HepG2 (cell line): ENCODE results near the gene PLA2G4F. TPM values are rescaled to one million over a fixed set of nuclear protein-coding genes. Genes with fewer than 3 reads are reported as not detected.

Source experiments
- ATAC-seq: fragments of 200-7000 bp; cut with Tn5 transposase; 3 replicates; pipeline ENCODE4 v1.9.1; 2020; ENCODE audit warnings: mild to moderate bottlenecking, moderate library complexity
- BruUV-seq: library from RNA; stranded (reverse); fragments of 400-500 nt; replicated peaks from 2 replicates; lab custom pipeline; 2021; lab: Mats Ljungman, UMichigan
- CTCF ChIA-PET: fragments of 300-600 bp; formaldehyde crosslinking; extraction: SDS; loops from one replicate; lab custom pipeline; 2021; ENCODE audit warnings: low total read pairs, inconsistent platforms, low intra/inter-chr PET ratio; lab: Yijun Ruan, JAX
- POLR2A ChIA-PET: fragments of 350-600 bp; sonication (Branson Sonifier 250); formaldehyde crosslinking; loops from one replicate; lab custom pipeline; 2020; ENCODE audit warnings: antibody characterized with exemption, inconsistent platforms; lab: Yijun Ruan, JAX
- DNase-seq: peaks from one replicate; pipeline ENCODE4 v3.0.0-alpha.2; 2015; ENCODE audit warnings: low spot score
- FAIRE-seq: peaks from 3 replicates; lab custom pipeline; 2011; peaks lifted over from hg19 to GRCh38; lab: Jason Lieb, UNC
- H2AFZ ChIP-seq: one replicate; pipeline ENCODE4 v1.6.1; 2011; ENCODE audit warnings: low read length, inconsistent platforms
- H3K27ac ChIP-seq: fragments of 300-600 bp; 3 replicates; pipeline ENCODE4 v1.8.0; 2011; ENCODE audit warnings: mixed run types, mild to moderate bottlenecking, mixed read lengths, low read length, inconsistent platforms; ENCODE audit not compliant: insufficient read depth; ENCODE audit errors: extremely low read length
- H3K27me3 ChIP-seq, 2 experiments: fragments of 200-600 bp in 1 of 2; 2 replicates in 1 of 2; 3 replicates in 1 of 2; pipeline versions ENCODE4 v1.6.0 to v1.8.0; 2011; ENCODE audit warnings: low read length in 2 of 2, mild to moderate bottlenecking in 2 of 2, moderate library complexity in 2 of 2, inconsistent platforms in 1 of 2; ENCODE audit not compliant: insufficient read depth in 2 of 2, control insufficient read depth in 1 of 2
- H3K36me3 ChIP-seq, 2 experiments: fragments of 200-600 bp in 1 of 2; replicated peaks in 1 of 2; 2 replicates in 1 of 2; 3 replicates in 1 of 2; pipeline versions ENCODE4 v1.5.1 to v1.8.0; 2011; ENCODE audit warnings: low read length in 2 of 2, inconsistent platforms in 1 of 2; ENCODE audit not compliant: insufficient read depth in 2 of 2, control insufficient read depth in 1 of 2
- H3K4me1 ChIP-seq: 2 replicates; pipeline ENCODE4 v1.5.1; 2012; ENCODE audit warnings: low read length, inconsistent platforms; ENCODE audit not compliant: insufficient read depth
- H3K4me2 ChIP-seq: 2 replicates; pipeline ENCODE4 v1.6.0; 2011; ENCODE audit warnings: low read depth, low read length, inconsistent platforms
- H3K4me3 ChIP-seq, 3 experiments: fragments of 200-600 bp in 1 of 3; sonication (generic), shearing (Covaris generic) in 1 of 3; replicated peaks in 1 of 3; 2 replicates each; pipeline ENCODE4 v1.5.1; 2011 to 2016; ENCODE audit warnings: low read length in 3 of 3, inconsistent platforms in 2 of 3, low read depth in 2 of 3, mild to moderate bottlenecking in 2 of 3, control low read depth in 1 of 3, mixed read lengths in 1 of 3; ENCODE audit not compliant: insufficient read depth in 1 of 3
- H3K79me2 ChIP-seq: one replicate; pipeline ENCODE4 v1.6.1; 2011; ENCODE audit warnings: low read length, inconsistent platforms; ENCODE audit not compliant: insufficient read depth
- H3K9ac ChIP-seq: 2 replicates; pipeline ENCODE4 v1.6.0; 2011; ENCODE audit warnings: mild to moderate bottlenecking, low read depth, low read length, inconsistent platforms; ENCODE audit not compliant: insufficient read depth
- H3K9me3 ChIP-seq: 2 replicates; pipeline ENCODE4 v1.5.1; 2012; ENCODE audit warnings: mild to moderate bottlenecking, low read length
- H4K20me1 ChIP-seq: 2 replicates; pipeline ENCODE4 v1.6.0; 2011; ENCODE audit warnings: inconsistent platforms, mild to moderate bottlenecking, low read length, moderate library complexity; ENCODE audit not compliant: insufficient read depth
- KMT2A ChIP-seq: sonication (generic); formaldehyde crosslinking; IDR thresholded peaks from 2 replicates; pipeline ENCODE4 v1.4.0; 2020; ENCODE audit warnings: missing genetic modification reagents
- NCOR1 ChIP-seq: fragments of 200-600 bp; sonication (generic); IDR thresholded peaks from 2 replicates; pipeline ENCODE4 v1.7.0; 2017; ENCODE audit warnings: antibody characterized with exemption, low read length, borderline replicate concordance
- ONECUT2 ChIP-seq: sonication (generic); formaldehyde crosslinking; IDR thresholded peaks from 2 replicates; pipeline ENCODE4 v1.4.0; 2020; ENCODE audit warnings: missing genetic modification reagents
- ZFP36L1 ChIP-seq: sonication (generic); formaldehyde crosslinking; IDR thresholded peaks from 2 replicates; pipeline ENCODE4 v1.8.0; 2022; ENCODE audit warnings: mild to moderate bottlenecking, missing genetic modification reagents, moderate library complexity
- ZFX ChIP-seq: sonication (generic); formaldehyde crosslinking; IDR thresholded peaks from 2 replicates; pipeline ENCODE4 v1.4.0; 2020; ENCODE audit warnings: mild to moderate bottlenecking, low read depth, missing genetic modification reagents, moderate library complexity
- ZNF160 ChIP-seq: sonication (generic); formaldehyde crosslinking; IDR thresholded peaks from 2 replicates; pipeline ENCODE4 v1.8.0; 2022; ENCODE audit warnings: mild to moderate bottlenecking, inconsistent platforms, missing genetic modification reagents
- ZNF34 ChIP-seq: sonication (generic); formaldehyde crosslinking; IDR thresholded peaks from 2 replicates; pipeline ENCODE4 v1.4.0; 2020; ENCODE audit warnings: mild to moderate bottlenecking, missing genetic modification reagents, borderline replicate concordance
- ZNF354B ChIP-seq: sonication (generic); formaldehyde crosslinking; IDR thresholded peaks from 2 replicates; pipeline ENCODE4 v1.8.0; 2022; ENCODE audit warnings: mild to moderate bottlenecking, missing genetic modification reagents
- ZNF572 ChIP-seq: sonication (generic); formaldehyde crosslinking; IDR thresholded peaks from 2 replicates; pipeline ENCODE4 v1.5.1; 2020; ENCODE audit warnings: mild to moderate bottlenecking, missing genetic modification reagents
- ZNF614 ChIP-seq: IDR thresholded peaks from 2 replicates; pipeline ENCODE4 v1.6.1; 2018; ENCODE audit warnings: missing biosample characterization, missing genetic modification reagents, inconsistent platforms, borderline replicate concordance
- ZSCAN12 ChIP-seq: sonication (generic); formaldehyde crosslinking; IDR thresholded peaks from 2 replicates; pipeline ENCODE4 v1.9.0; 2021; ENCODE audit warnings: mild to moderate bottlenecking, missing genetic modification reagents
- WGBS: methylation state at CpG from one replicate; pipeline ENCODE4 v1.1.6; 2017; ENCODE audit warnings: low lambda C conversion rate; 5-methylcytosine and 5-hydroxymethylcytosine counted together
- in situ Hi-C: cut with HindIII; loops from 2 replicates; pipeline ENCODE4 v1.10.0; 2017; ENCODE audit warnings: low pct_unique_long_range_greater_than_20kb; ENCODE audit not compliant: extremely low pct_ligation_motif_present
- intact Hi-C: fragments of 100-400 bp; cut with micrococcal nuclease; formaldehyde crosslinking; loops from one replicate; pipeline ENCODE4 v1.10.0; 2022; ENCODE audit not compliant: unreplicated experiment
- polyA plus RNA-seq, 8 experiments: library from polyadenylated mRNA; depleted of rRNA in 3 of 8; stranded (reverse) in 7 of 8; unstranded in 1 of 8; fragments of >200 nt; fragmentation: Illumina TruSeq in 4 of 8; extraction: Trizol in 4 of 8; gene quantifications; 2 replicates each; pipeline versions ENCODE4 v1.2.1 to v1.2.3, GENCODE V29; 2011 to 2016; ENCODE audit warnings: low read depth in 4 of 8, missing spikeins in 1 of 8, mixed read lengths in 1 of 8; ENCODE audit not compliant: insufficient read depth in 1 of 8
- total RNA-seq, 5 experiments: library from RNA; depleted of rRNA; stranded (reverse); fragments of >200 nt; fragmentation: Illumina TruSeq; extraction: Trizol; gene quantifications; 2 replicates each; pipeline ENCODE4 v1.2.3, GENCODE V29; 2016; ENCODE audit warnings: low read depth in 1 of 5
- TF ChIP-seq, protein P1 (sequence below): sonication (generic); formaldehyde crosslinking; IDR thresholded peaks from 2 replicates; pipeline ENCODE4 v1.5.0; 2020; ENCODE audit warnings: missing genetic modification reagents, mild to moderate bottlenecking, borderline replicate concordance
- TF ChIP-seq, protein P2 (sequence below): sonication (generic); formaldehyde crosslinking; IDR thresholded peaks from 2 replicates; pipeline ENCODE4 v1.4.0; 2020; ENCODE audit warnings: mild to moderate bottlenecking, missing genetic modification reagents
- TF ChIP-seq, protein P3 (sequence below): sonication (generic); formaldehyde crosslinking; IDR thresholded peaks from 2 replicates; pipeline ENCODE4 v1.4.0; 2020; ENCODE audit warnings: mild to moderate bottlenecking, low read depth, missing genetic modification reagents

Gene PLA2G4F
- total and polyA plus RNA-seq, 2 of the 13 experiments (the other 11 are each of a cell fraction or from before 2014, with no cell fraction given): 0.07 TPM; not detected in 1

DNA sequence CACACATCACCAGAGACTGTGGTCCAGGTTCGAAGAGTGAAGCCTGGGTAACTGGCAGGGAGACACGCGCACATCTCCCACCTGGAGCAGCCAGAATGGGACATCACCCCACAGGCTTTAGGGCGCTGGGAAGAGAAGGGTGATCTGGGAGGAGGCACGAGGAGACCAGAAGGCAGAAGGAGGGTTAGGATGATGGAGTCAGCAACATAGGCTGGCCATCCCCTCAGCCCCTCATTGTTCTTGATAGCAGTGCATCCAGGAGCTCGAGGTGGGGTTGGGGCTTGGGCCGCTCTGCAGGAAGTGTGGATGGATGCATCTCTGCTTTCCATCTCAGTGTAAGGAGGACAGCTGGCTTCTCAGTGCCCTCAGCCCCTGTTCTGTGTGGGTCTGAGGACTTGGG is 15.2 kb downstream of the PLA2G4F start:
- WGBS: 80% methylated on average over 5 of the region's 7 CpGs
- intact Hi-C loops: no loop called here

DNA sequence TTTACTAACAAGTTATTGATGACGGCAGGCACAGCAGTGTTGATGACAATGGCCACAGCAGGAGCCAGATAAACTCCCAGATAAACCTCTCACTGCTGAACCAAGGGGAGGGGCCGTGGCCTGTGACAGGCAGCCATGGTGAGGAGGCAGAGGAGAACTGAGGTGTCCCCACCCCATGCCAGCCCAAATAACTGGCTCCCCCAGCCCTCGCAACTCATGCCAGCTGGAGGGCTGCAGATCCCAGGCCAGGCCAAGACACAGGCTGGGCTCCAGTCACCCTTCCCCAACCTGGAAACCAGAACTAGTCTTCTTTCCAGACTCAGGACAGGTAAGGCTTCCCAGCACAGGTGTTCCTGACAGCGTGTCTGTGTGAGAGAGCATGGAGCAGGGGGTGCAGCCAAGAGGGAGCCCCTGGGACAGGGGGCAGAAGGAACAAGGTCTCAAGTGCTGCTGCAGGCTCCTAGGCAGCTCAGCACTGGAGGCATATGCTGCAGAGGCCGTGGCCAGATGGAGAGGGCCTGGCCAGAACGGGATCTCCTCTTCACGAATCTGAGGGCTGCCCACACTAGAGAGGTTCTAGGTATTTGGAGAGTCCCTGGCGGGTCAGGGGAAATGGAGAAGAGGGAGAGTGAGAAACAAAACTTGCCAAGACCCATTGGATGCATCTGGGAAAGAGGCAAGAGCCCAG is 15.9 kb downstream of the PLA2G4F start:
- Histone ChIP-seq H3K4me2 (no peak overlapping the region), H3K79me2 (no peaks in the 10 kb centered on the region), H3K9me3 (peaks cover 24% of the 10 kb centered on the region), H3K4me3 (no peak overlapping the region; a peak in 1 of 6 replicates), H2AFZ (no peak overlapping the region), H3K27ac (no peak overlapping the region), H3K27me3 (peaks cover 0 to 22% of the 10 kb centered on the region in 2 experiments; a peak in 2 of 5 replicates), H3K4me1 (peaks cover 64% of the 10 kb centered on the region), H4K20me1 (no peaks in the 10 kb centered on the region), H3K36me3 (no peaks in the 10 kb centered on the region), H3K9ac (no peak overlapping the region)
- intact Hi-C loops: no loop called here
- DNase-seq (no peak), FAIRE-seq (no peak), ATAC-seq (no peak)
- in situ Hi-C loops: no loop called here
- ChIA-PET POLR2A (no interaction called here), CTCF (no interaction called here)
- BruUV-seq: no TSS peak
- 46% methylated on average over 6 of the region's 8 CpGs for WGBS
- TF ChIP-seq ZNF160 (CRISPR knock-in tag) (no peak), ZNF614 (no peak), ZSCAN12 (CRISPR knock-in tag) (no peak), ZNF34 (CRISPR knock-in tag) (no peak), ZFP36L1 (CRISPR knock-in tag) (no peak), ZNF354B (no peak), KMT2A (CRISPR knock-in tag) (no peak), ZNF572 (CRISPR knock-in tag) (no peak), ONECUT2 (no peak)
- TF ChIP-seq, protein P1, sequence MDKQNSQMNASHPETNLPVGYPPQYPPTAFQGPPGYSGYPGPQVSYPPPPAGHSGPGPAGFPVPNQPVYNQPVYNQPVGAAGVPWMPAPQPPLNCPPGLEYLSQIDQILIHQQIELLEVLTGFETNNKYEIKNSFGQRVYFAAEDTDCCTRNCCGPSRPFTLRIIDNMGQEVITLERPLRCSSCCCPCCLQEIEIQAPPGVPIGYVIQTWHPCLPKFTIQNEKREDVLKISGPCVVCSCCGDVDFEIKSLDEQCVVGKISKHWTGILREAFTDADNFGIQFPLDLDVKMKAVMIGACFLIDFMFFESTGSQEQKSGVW (CRISPR knock-in tag): no peak
- TF ChIP-seq, protein P2, sequence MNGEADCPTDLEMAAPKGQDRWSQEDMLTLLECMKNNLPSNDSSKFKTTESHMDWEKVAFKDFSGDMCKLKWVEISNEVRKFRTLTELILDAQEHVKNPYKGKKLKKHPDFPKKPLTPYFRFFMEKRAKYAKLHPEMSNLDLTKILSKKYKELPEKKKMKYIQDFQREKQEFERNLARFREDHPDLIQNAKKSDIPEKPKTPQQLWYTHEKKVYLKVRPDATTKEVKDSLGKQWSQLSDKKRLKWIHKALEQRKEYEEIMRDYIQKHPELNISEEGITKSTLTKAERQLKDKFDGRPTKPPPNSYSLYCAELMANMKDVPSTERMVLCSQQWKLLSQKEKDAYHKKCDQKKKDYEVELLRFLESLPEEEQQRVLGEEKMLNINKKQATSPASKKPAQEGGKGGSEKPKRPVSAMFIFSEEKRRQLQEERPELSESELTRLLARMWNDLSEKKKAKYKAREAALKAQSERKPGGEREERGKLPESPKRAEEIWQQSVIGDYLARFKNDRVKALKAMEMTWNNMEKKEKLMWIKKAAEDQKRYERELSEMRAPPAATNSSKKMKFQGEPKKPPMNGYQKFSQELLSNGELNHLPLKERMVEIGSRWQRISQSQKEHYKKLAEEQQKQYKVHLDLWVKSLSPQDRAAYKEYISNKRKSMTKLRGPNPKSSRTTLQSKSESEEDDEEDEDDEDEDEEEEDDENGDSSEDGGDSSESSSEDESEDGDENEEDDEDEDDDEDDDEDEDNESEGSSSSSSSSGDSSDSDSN: no peak
- TF ChIP-seq, protein P3, sequence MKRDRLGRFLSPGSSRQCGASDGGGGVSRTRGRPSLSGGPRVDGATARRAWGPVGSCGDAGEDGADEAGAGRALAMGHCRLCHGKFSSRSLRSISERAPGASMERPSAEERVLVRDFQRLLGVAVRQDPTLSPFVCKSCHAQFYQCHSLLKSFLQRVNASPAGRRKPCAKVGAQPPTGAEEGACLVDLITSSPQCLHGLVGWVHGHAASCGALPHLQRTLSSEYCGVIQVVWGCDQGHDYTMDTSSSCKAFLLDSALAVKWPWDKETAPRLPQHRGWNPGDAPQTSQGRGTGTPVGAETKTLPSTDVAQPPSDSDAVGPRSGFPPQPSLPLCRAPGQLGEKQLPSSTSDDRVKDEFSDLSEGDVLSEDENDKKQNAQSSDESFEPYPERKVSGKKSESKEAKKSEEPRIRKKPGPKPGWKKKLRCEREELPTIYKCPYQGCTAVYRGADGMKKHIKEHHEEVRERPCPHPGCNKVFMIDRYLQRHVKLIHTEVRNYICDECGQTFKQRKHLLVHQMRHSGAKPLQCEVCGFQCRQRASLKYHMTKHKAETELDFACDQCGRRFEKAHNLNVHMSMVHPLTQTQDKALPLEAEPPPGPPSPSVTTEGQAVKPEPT (CRISPR knock-in tag): no peak

More for the DNA sequence above, 15.2 kb downstream of the PLA2G4F start:
- Histone ChIP-seq H3K4me1 (peaks cover 59% of the 10 kb centered on the region), H4K20me1 (no peaks in the 10 kb centered on the region), H3K4me2 (no peak overlapping the region), H3K27ac (no peak overlapping the region), H3K27me3 (peaks cover 0 to 29% of the 10 kb centered on the region in 2 experiments; a peak in 2 of 5 replicates), H3K79me2 (no peaks in the 10 kb centered on the region), H3K9ac (no peak overlapping the region), H3K9me3 (peaks cover 24% of the 10 kb centered on the region), H3K4me3 (no peak overlapping the region), H2AFZ (no peak overlapping the region), H3K36me3 (no peaks in the 10 kb centered on the region)
- ATAC-seq (no peak), DNase-seq (no peak), FAIRE-seq (no peak)
- BruUV-seq: no TSS peak
- in situ Hi-C loops: no loop called here
- ChIA-PET CTCF (no interaction called here), POLR2A (no interaction called here)
- TF ChIP-seq ZFX (0 out of 2 replicates have a peak, but pooled peaks have one; percentile 4), NCOR1 (no peak)
